Right kidney (tissue), 1 donor: ENCODE data around the gene NME5.
"Not testable (repeated sequence)": the region's sequence is repeated elsewhere in the genome, so short reads cannot be mapped to it uniquely, and the experiment has no call there.

ENCODE experiments used
- DNase-seq: peaks from one replicate; pipeline ENCODE4 v3.0.0-alpha.2; 2016

NME5 gene

GRCh38 chr5:138078006-138078643, 61.1 kb downstream of the NME5 start:
- DNase-seq, result no peak

- no peak for DNase-seq
Measured at GRCh38 chr5:138077064-138077696, 62.0 kb downstream of the NME5 start.

GRCh38 chr5:138070026-138070425, 69.2 kb downstream of the NME5 start:
- DNase-seq, result not testable (repeated sequence)

- no peak for DNase-seq
Measured at GRCh38 chr5:138068742-138069600, 70.3 kb downstream of the NME5 start.

- DNase-seq, result no peak
Measured at GRCh38 chr5:138067945-138068344, 71.3 kb downstream of the NME5 start.
